ENCODE measurements around the gene SHTN1.

GRCh38 chr10:116995648-116996047 lies 9.3 kb downstream of the SHTN1 start:
- TF ChIP-seq CTCF (conservative IDR thresholded peaks at IDR 0.05 in 1 of 2, IDR thresholded peaks at IDR 0.05 in 1 of 2; ENCODE audit: extremely low read depth in 1 of 2, insufficient read depth in 1 of 2, low read depth in 1 of 2, low read length in 2 of 2) (no peak), EZH2 (IDR thresholded peaks at IDR 0.05; ENCODE audit: borderline replicate concordance, low read length) (no peak)

Measured in mammary epithelial cell (primary cell).